Progenitor cell of endocrine pancreas (in vitro differentiated cells): ENCODE data around the gene TM9SF3. TPM values are rescaled to one million over a fixed set of nuclear protein-coding genes. Genes with fewer than 3 reads are reported as not detected.

Experiments used
- DNase-seq: peaks from one replicate; pipeline ENCODE4 v3.0.0; 2021; ENCODE audit warnings: low spot score; ENCODE audit not compliant: unreplicated experiment
- H3K27ac Mint-ChIP-seq: 2 replicates; pipeline ENCODE4 v1.8.0; 2021; ENCODE audit warnings: mild to moderate bottlenecking, moderate library complexity, mixed read lengths
- H3K27me3 Mint-ChIP-seq: 2 replicates; pipeline ENCODE4 v1.8.0; 2021; ENCODE audit warnings: mixed read lengths
- H3K36me3 Mint-ChIP-seq: 2 replicates; pipeline ENCODE4 v1.8.0; 2022; ENCODE audit warnings: mixed read lengths; ENCODE audit not compliant: insufficient read depth
- H3K4me1 Mint-ChIP-seq: 2 replicates; pipeline ENCODE4 v1.8.0; 2021; ENCODE audit warnings: low read depth, mixed read lengths
- H3K4me3 Mint-ChIP-seq: 2 replicates; pipeline ENCODE4 v1.8.0; 2021; ENCODE audit warnings: low read depth, mild to moderate bottlenecking, moderate library complexity, mixed read lengths
- H3K9me3 Mint-ChIP-seq: 2 replicates; pipeline ENCODE4 v1.8.0; 2021; ENCODE audit warnings: low read depth, mixed read lengths
- CTCF ChIP-seq: fragments of 200-600 bp; sonication (generic); IDR thresholded peaks from one replicate; pipeline ENCODE4 v1.5.0; 2021; ENCODE audit warnings: antibody characterized with exemption, mild to moderate bottlenecking; ENCODE audit not compliant: unreplicated experiment
- total RNA-seq: library from RNA; stranded (reverse); gene quantifications from 2 replicates; pipeline ENCODE4 v1.2.1, GENCODE V29; 2021

Gene TM9SF3
- total RNA-seq, 1 donor from 2014 or later = 140 TPM

- H3K9me3 Mint-ChIP-seq = no peaks in the 10 kb centered on the region
- TF ChIP-seq CTCF = no peak
- peaks cover 30% of the 10 kb centered on the region for H3K36me3 Mint-ChIP-seq
- no peak for DNase-seq
- H3K4me1 Mint-ChIP-seq = peaks cover 9% of the 10 kb centered on the region
- no peak overlapping the region for H3K27ac Mint-ChIP-seq
- no peak overlapping the region for H3K4me3 Mint-ChIP-seq
- no peaks in the 10 kb centered on the region for H3K27me3 Mint-ChIP-seq
Measured at GRCh38 chr10:96536129-96536528, 50.7 kb downstream of the TM9SF3 start.

GRCh38 chr10:96532523-96532922 is 54.3 kb downstream of the TM9SF3 start:
- H3K4me1 Mint-ChIP-seq = peaks cover 9% of the 10 kb centered on the region
- no peak overlapping the region for H3K4me3 Mint-ChIP-seq
- H3K27ac Mint-ChIP-seq = no peak overlapping the region
- peaks cover 12% of the 10 kb centered on the region for H3K36me3 Mint-ChIP-seq
- no peaks in the 10 kb centered on the region for H3K9me3 Mint-ChIP-seq
- DNase-seq = no peak
- no peak for TF ChIP-seq CTCF
- H3K27me3 Mint-ChIP-seq = no peaks in the 10 kb centered on the region

- H3K9me3 Mint-ChIP-seq = no peaks in the 10 kb centered on the region
- no peak for TF ChIP-seq CTCF
- no peaks in the 10 kb centered on the region for H3K27me3 Mint-ChIP-seq
- DNase-seq = no peak
- no peak overlapping the region for H3K4me3 Mint-ChIP-seq
- H3K4me1 Mint-ChIP-seq = peaks cover 6% of the 10 kb centered on the region
- no peak overlapping the region for H3K27ac Mint-ChIP-seq
- H3K36me3 Mint-ChIP-seq = peaks cover 12% of the 10 kb centered on the region
Measured at GRCh38 chr10:96529634-96530279, 57.1 kb downstream of the TM9SF3 start.

GRCh38 chr10:96524741-96525140 is 62.1 kb downstream of the TM9SF3 start:
- H3K4me3 Mint-ChIP-seq = no peak overlapping the region
- no peak overlapping the region for H3K27ac Mint-ChIP-seq
- no peak for TF ChIP-seq CTCF
- DNase-seq = no peak
- H3K36me3 Mint-ChIP-seq = peaks cover 15% of the 10 kb centered on the region
- peaks cover 9% of the 10 kb centered on the region for H3K4me1 Mint-ChIP-seq
- H3K27me3 Mint-ChIP-seq = no peaks in the 10 kb centered on the region
- H3K9me3 Mint-ChIP-seq = no peaks in the 10 kb centered on the region

GRCh38 chr10:96517284-96517683 is 69.5 kb downstream of the TM9SF3 start:
- Mint-ChIP-seq H3K36me3 (peaks cover 10% of the 10 kb centered on the region), H3K4me1 (peaks cover 13% of the 10 kb centered on the region), H3K4me3 (no peak overlapping the region), H3K27me3 (peaks cover 33% of the 10 kb centered on the region), H3K9me3 (no peaks in the 10 kb centered on the region), H3K27ac (no peak overlapping the region)
- no peak for TF ChIP-seq CTCF
- DNase-seq = no peak
